ENCODE measurements around the gene NFAM1.

The NFAM1 gene

DNA sequence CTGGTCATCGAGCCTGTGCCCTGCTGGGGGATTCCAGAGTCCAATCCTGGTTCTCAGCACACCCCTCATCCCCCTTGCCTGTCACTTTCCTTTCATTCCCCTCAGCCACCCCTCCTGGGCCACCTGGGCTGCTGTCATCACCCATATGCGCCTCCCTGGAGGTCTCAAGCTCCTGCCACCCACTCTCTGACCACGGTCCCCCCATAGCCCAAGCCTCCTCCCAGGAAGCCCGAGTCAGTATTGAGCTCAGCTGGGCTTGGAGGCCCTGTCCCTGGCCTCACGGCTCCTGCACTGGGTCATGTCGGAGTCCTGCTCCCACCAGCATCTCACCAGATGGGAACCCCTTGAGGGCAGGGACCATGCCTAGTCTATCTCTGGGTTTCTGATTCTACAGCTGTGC lies 44.6 kb downstream of the NFAM1 start:
- no peak overlapping the region for H3K27ac Mint-ChIP-seq
- no peak overlapping the region for H3K4me3 Mint-ChIP-seq
- H3K4me1 Mint-ChIP-seq (ENCODE audit: low read depth), result no peaks in the 10 kb centered on the region
- peaks cover 10% of the 10 kb centered on the region for H3K27me3 Mint-ChIP-seq (ENCODE audit: low read depth)
- H3K36me3 Mint-ChIP-seq (ENCODE audit: low read depth), result no peaks in the 10 kb centered on the region
- H3K9me3 Mint-ChIP-seq, result no peaks in the 10 kb centered on the region

- no peaks in the 10 kb centered on the region for H3K9me3 Mint-ChIP-seq
- no peaks in the 10 kb centered on the region for H3K4me1 Mint-ChIP-seq (ENCODE audit: low read depth)
- H3K4me3 Mint-ChIP-seq, result no peak overlapping the region
- H3K27me3 Mint-ChIP-seq (ENCODE audit: low read depth), result no peaks in the 10 kb centered on the region
- no peaks in the 10 kb centered on the region for H3K36me3 Mint-ChIP-seq (ENCODE audit: low read depth)
- peak overlapping the region; percentile 52 for H3K27ac Mint-ChIP-seq
These were observed 46.5 kb downstream of the NFAM1 start for GRCh38 chr22:42385696-42386095.

GRCh38 chr22:42384506-42384905 lies 47.7 kb downstream of the NFAM1 start:
- H3K9me3 Mint-ChIP-seq, result no peaks in the 10 kb centered on the region
- H3K4me3 Mint-ChIP-seq, result no peak overlapping the region
- no peaks in the 10 kb centered on the region for H3K27me3 Mint-ChIP-seq (ENCODE audit: low read depth)
- no peaks in the 10 kb centered on the region for H3K36me3 Mint-ChIP-seq (ENCODE audit: low read depth)
- H3K4me1 Mint-ChIP-seq (ENCODE audit: low read depth), result no peaks in the 10 kb centered on the region
- no peak overlapping the region for H3K27ac Mint-ChIP-seq

GRCh38 chr22:42383851-42384417 lies 48.3 kb downstream of the NFAM1 start:
- Mint-ChIP-seq H3K4me1 (ENCODE audit: low read depth) (no peaks in the 10 kb centered on the region), H3K4me3 (no peak overlapping the region), H3K36me3 (ENCODE audit: low read depth) (no peaks in the 10 kb centered on the region), H3K27me3 (ENCODE audit: low read depth) (no peaks in the 10 kb centered on the region), H3K9me3 (no peaks in the 10 kb centered on the region), H3K27ac (no peak overlapping the region)

GRCh38 chr22:42383287-42383686 lies 48.9 kb downstream of the NFAM1 start:
- H3K9me3 Mint-ChIP-seq, result no peaks in the 10 kb centered on the region
- H3K36me3 Mint-ChIP-seq (ENCODE audit: low read depth), result no peaks in the 10 kb centered on the region
- no peaks in the 10 kb centered on the region for H3K4me1 Mint-ChIP-seq (ENCODE audit: low read depth)
- no peaks in the 10 kb centered on the region for H3K27me3 Mint-ChIP-seq (ENCODE audit: low read depth)
- H3K27ac Mint-ChIP-seq, result no peak overlapping the region
- no peak overlapping the region for H3K4me3 Mint-ChIP-seq

- Mint-ChIP-seq H3K4me3 (no peak overlapping the region), H3K27me3 (ENCODE audit: low read depth) (peaks cover 4% of the 10 kb centered on the region), H3K27ac (no peak overlapping the region), H3K36me3 (ENCODE audit: low read depth) (no peaks in the 10 kb centered on the region), H3K9me3 (no peaks in the 10 kb centered on the region), H3K4me1 (ENCODE audit: low read depth) (no peaks in the 10 kb centered on the region)
These were observed 51.2 kb downstream of the NFAM1 start for GRCh38 chr22:42380769-42381551.

DNA sequence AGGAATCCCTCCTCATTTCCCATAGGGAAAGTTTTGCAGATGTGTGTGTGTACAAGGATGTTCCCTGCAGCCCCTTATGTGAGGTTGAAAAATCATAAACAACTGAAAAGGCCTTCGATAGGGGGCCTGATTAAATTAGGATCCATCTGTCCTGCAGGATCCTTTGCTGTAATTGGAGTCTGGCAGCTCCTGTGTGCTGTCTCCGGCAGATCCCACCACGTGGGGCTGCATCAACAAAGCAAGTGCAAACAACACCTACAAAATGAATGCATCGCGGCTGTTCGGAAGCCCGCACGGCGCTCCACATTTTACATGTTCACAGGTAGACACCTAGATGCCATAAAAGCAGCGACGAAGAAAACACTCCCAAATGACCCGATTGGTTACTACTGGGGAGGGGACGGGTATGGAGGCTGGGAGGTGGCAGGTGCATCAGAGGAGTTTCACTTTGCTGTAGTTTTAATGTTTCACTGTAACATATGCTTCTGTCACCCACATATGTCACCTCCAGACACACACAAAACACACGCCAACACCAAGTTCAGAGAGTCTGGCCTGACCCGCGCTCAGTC lies 52.2 kb downstream of the NFAM1 start:
- no peaks in the 10 kb centered on the region for H3K9me3 Mint-ChIP-seq
- no peaks in the 10 kb centered on the region for H3K4me1 Mint-ChIP-seq (ENCODE audit: low read depth)
- H3K36me3 Mint-ChIP-seq (ENCODE audit: low read depth), result no peaks in the 10 kb centered on the region
- no peak overlapping the region for H3K27ac Mint-ChIP-seq
- no peak overlapping the region for H3K4me3 Mint-ChIP-seq
- H3K27me3 Mint-ChIP-seq (ENCODE audit: low read depth), result peaks cover 4% of the 10 kb centered on the region

DNA sequence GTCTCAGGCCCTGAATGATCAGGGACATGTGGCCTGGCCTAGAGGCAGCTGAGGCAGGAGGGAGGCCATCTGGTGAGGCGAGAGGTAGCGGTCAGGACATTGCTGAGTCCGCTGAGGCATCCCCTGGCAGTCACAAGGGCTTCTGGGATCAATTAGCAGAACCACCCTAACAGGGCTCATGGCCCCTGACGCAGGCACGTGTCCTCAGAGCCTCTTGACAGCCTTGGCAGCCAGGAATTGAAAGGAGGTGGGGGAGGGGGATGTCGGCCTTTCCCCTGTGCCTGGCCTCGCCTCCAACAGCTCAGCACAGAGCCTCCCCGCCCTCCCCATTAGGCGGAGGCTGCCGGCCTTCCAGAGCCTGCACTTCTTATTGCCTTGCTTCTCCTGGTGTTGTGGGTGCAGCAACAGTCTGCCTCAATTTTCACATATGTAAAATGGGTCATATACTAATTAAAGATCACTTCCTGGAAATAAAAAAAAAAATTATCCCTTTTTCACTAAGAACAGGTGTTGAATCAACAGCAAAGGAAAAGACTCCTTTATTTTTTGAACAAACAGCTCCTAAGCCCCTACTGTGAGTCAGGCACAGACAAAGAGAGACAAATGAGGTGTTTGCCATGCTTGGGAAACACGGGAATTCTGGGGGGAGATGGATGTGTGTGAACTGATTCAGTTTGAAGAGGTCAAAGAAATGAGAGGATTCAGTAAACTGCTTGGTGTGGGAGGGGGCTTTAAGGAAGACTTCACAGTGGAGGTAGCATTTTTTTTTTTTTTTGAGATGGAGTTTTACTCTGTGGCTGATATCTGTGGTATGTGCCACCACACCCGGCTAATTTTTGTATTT lies 55.3 kb downstream of the NFAM1 start:
- H3K27ac Mint-ChIP-seq, result no peak overlapping the region
- H3K9me3 Mint-ChIP-seq, result no peaks in the 10 kb centered on the region
- peaks cover 2% of the 10 kb centered on the region for H3K4me1 Mint-ChIP-seq (ENCODE audit: low read depth)
- peaks cover 8% of the 10 kb centered on the region for H3K27me3 Mint-ChIP-seq (ENCODE audit: low read depth)
- no peak overlapping the region for H3K4me3 Mint-ChIP-seq
- H3K36me3 Mint-ChIP-seq (ENCODE audit: low read depth), result no peaks in the 10 kb centered on the region

DNA sequence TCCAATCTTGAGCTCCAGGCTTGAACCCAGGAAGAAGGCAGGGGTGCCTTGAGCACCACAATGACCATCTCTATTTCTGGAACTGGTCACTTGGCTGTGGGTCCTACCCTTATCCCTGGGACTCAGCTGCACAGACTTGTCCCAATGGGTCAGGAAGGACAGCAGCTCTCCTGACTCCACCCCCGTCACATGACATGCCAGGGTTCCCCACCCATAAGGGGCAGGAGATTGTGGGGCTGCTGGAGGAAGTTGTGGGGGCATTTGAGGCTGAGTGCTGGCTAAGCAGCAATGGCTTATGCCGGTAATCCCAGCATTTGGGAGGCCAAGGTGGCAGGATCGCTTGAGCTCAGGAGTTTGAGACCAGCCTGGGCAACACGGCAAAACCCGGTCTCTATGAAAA lies 56.2 kb downstream of the NFAM1 start:
- Mint-ChIP-seq H3K27ac (no peak overlapping the region), H3K4me1 (ENCODE audit: low read depth) (peaks cover 2% of the 10 kb centered on the region), H3K36me3 (ENCODE audit: low read depth) (no peaks in the 10 kb centered on the region), H3K9me3 (no peaks in the 10 kb centered on the region), H3K27me3 (ENCODE audit: low read depth) (peaks cover 8% of the 10 kb centered on the region), H3K4me3 (no peak overlapping the region)

DNA sequence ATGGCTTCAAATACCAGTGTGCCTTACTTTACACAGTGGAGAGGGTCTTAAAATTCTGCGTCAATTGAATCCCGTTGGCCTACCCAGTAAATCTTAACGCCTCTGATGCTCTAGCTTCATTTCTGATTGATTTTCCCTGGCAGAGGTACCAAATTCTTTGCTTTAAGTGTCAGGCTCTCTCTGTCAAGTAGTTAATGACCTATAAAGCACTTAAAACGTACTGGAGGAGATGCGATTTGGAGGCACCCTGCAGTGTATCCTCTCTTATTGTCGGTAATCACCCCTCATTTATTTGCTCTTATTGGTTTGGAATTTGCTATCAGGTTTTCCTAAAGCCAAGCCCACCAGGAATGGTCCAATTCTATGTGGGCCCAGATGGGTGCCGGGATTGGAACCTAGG lies 59.2 kb downstream of the NFAM1 start:
- Mint-ChIP-seq H3K36me3 (ENCODE audit: low read depth) (no peaks in the 10 kb centered on the region), H3K27me3 (ENCODE audit: low read depth) (peaks cover 20% of the 10 kb centered on the region), H3K9me3 (no peaks in the 10 kb centered on the region), H3K27ac (no peak overlapping the region), H3K4me1 (ENCODE audit: low read depth) (peaks cover 9% of the 10 kb centered on the region), H3K4me3 (no peak overlapping the region)

DNA sequence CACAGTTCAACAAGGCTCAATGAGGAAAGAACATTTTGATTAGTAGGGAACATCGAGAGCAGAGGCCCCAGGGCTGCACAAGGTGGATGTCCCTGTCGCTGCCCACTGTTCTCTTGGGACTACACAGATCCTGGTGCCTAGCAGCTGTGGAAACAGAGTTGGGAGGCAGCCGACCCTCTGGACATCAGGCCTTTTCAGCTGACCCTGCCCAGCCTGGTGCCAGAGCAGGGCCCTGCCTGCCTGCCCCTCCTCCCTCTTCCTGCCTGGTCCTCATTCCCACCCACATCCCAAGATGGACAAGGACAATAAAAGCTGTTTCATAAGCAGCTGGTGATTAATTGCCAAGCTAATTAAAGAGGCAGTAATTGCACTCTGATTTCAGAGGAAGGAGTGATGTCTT lies 60.7 kb downstream of the NFAM1 start:
- Mint-ChIP-seq H3K27ac (no peak overlapping the region), H3K9me3 (no peaks in the 10 kb centered on the region), H3K4me1 (ENCODE audit: low read depth) (peaks cover 12% of the 10 kb centered on the region), H3K36me3 (ENCODE audit: low read depth) (no peaks in the 10 kb centered on the region), H3K27me3 (ENCODE audit: low read depth) (peaks cover 31% of the 10 kb centered on the region), H3K4me3 (no peak overlapping the region)

DNA sequence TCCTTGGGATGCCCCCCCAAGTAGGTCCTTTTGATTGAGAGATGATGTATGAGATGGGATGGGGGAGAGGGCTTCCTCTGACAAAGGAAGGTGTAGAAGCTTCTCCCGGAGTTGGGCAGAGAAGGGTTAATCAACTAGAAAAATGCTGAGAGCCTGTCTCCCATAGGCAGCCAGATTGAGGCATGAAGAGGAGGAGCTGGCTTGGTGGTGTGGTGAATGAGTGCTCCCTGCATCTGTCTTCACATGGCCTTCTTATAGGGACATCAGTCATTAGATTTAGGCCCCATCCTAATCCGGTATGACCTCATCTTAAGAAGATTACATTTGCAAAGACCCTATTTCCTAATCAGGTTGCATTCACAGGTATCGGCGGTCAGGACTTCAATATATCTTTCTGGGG lies 61.1 kb downstream of the NFAM1 start:
- peaks cover 12% of the 10 kb centered on the region for H3K4me1 Mint-ChIP-seq (ENCODE audit: low read depth)

GRCh38 chr22:42369250-42370041 lies 62.8 kb downstream of the NFAM1 start:
- Mint-ChIP-seq H3K9me3 (no peaks in the 10 kb centered on the region), H3K27me3 (ENCODE audit: low read depth) (peaks cover 48% of the 10 kb centered on the region), H3K4me3 (peak overlapping the region; percentile 89), H3K4me1 (ENCODE audit: low read depth) (peaks cover 11% of the 10 kb centered on the region), H3K27ac (peak overlapping the region; percentile 41), H3K36me3 (ENCODE audit: low read depth) (no peaks in the 10 kb centered on the region)

More for the DNA sequence above, 61.1 kb downstream of the NFAM1 start:
- no peak overlapping the region for H3K27ac Mint-ChIP-seq
- no peaks in the 10 kb centered on the region for H3K9me3 Mint-ChIP-seq
- H3K36me3 Mint-ChIP-seq (ENCODE audit: low read depth), result no peaks in the 10 kb centered on the region
- no peak overlapping the region for H3K4me3 Mint-ChIP-seq
- H3K27me3 Mint-ChIP-seq (ENCODE audit: low read depth), result peaks cover 35% of the 10 kb centered on the region

All from T-helper 1 cell treated with Interleukin-12 subunit alpha and Interleukin-12 subunit beta and Interleukin-4 antibody, amounts not matched to agents 30 μg/mL and 1 μg/mL, for 36 hours (primary cell).